Retinal pigment epithelial cell (primary cell): Measurements from ENCODE around the gene KMT5B.

Experiments used
- DNase-seq: peaks from one replicate; pipeline ENCODE4 v3.0.0-alpha.2; 2010; ENCODE audit warnings: low read depth
- H3K4me3 ChIP-seq: 2 replicates; pipeline ENCODE4 v1.5.1; 2011; ENCODE audit warnings: mild to moderate bottlenecking, low read length, control low read depth, moderate library complexity
- TF ChIP-seq, protein P1 (sequence below): conservative IDR thresholded peaks from 2 replicates; pipeline ENCODE4 v1.5.1; 2011; ENCODE audit warnings: low read depth, low read length, control low read depth, inconsistent platforms

The KMT5B gene

DNA sequence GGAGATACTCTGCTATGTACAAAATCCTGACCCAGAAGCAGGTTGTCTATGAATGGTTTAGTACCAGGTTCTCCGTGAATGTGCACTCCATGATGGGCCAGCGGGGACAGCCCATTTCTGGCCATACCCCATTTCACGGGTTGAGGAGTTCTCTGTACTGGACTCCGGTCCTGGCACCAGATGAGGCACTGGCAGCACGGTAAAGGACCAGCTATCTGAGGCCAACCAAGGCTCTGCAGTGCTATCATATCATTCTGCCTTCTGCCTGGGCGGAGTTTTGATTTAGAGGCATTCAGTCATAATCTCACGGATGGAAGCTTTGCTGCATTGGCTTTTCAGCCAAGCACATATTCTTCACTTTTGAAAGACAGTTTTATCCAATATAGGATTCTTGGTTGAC lies 18.5 kb upstream of the KMT5B start:
- no peak for DNase-seq
- TF ChIP-seq, protein P1, sequence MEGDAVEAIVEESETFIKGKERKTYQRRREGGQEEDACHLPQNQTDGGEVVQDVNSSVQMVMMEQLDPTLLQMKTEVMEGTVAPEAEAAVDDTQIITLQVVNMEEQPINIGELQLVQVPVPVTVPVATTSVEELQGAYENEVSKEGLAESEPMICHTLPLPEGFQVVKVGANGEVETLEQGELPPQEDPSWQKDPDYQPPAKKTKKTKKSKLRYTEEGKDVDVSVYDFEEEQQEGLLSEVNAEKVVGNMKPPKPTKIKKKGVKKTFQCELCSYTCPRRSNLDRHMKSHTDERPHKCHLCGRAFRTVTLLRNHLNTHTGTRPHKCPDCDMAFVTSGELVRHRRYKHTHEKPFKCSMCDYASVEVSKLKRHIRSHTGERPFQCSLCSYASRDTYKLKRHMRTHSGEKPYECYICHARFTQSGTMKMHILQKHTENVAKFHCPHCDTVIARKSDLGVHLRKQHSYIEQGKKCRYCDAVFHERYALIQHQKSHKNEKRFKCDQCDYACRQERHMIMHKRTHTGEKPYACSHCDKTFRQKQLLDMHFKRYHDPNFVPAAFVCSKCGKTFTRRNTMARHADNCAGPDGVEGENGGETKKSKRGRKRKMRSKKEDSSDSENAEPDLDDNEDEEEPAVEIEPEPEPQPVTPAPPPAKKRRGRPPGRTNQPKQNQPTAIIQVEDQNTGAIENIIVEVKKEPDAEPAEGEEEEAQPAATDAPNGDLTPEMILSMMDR, result no peak
- no peak overlapping the region for H3K4me3 ChIP-seq

DNA sequence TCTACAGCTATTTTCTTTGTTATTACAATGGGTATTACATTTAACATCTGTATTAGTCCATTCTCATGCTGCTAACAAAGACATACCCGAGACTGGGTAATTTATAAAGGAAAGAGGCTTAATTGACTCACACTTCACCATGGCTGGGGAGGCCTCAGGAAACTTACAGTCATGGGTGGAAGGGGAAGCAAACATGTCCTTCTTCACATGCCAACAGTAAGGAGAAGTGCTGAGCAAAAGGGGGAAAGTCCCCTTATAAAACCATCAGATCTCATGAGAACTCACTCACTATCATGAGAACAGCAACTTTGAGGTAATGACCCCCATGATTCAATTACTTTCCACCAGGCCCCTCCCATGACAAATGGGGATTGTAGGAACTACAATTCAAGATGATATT lies 16.5 kb upstream of the KMT5B start:
- no peak for DNase-seq
- TF ChIP-seq, protein P1, result no peak
- H3K4me3 ChIP-seq, result no peak overlapping the region

DNA sequence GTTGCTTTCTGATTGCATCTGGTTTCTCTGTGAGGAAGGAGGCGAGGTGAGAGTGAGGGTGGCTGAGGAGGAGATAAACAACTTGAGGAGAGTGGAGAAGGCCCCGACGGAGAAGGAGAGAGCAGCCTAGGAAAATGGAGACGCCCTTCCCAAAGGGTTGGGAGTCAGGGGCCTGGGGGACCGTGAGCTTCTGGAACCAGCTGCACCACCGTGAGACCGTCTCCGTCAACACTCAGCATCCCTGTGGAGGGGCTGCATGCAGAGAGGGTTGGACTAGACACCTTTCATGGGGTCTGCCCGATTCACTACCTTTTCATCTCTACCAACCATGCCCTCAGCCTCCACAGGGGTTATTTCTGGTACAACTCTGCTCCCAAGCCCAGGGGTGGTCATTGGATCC lies 13.3 kb upstream of the KMT5B start:
- TF ChIP-seq, protein P1, result no peak
- H3K4me3 ChIP-seq, result no peak overlapping the region
- no peak for DNase-seq

DNA sequence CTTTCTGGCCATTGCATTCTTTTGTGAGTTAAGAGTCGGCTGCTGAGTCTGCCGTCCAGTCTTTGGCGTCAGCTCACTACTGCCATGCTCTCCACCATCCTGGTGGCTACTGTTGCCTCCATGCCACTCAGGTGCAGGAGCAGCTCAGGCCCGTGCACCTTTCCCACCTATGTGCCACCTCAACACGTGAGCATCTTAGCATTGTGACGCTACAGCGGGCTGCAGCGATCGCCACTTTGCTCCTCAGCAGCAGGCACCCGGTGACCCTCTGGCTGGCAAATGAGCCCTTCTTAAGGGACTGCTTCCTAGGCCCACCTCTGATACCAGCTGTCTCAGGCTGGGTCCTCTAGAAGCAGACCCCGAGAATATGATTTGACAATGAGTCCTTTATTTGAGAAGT lies 11.5 kb upstream of the KMT5B start:
- DNase-seq, result no peak
- H3K4me3 ChIP-seq, result no peak overlapping the region
- TF ChIP-seq, protein P1, result no peak

DNA sequence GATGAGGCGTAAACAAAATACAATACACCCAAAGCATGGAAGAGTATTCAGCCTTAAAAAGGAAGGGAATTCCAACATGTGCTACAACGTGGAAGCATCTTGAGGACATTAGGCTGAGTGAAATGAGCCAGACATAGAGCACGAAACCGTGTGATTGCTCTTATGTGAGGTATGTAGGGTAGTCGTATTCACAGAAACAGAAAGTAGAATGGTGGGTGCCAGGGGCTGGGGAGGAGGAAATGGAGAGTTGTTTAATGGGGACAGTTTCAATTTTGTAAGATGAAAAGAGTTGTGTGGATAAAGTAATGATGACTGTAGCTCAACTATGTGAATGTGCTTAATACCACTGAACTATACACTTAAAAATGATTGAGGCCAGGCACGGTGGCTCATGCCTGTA lies 10.2 kb upstream of the KMT5B start:
- no peak for DNase-seq
- TF ChIP-seq, protein P1, result no peak

DNA sequence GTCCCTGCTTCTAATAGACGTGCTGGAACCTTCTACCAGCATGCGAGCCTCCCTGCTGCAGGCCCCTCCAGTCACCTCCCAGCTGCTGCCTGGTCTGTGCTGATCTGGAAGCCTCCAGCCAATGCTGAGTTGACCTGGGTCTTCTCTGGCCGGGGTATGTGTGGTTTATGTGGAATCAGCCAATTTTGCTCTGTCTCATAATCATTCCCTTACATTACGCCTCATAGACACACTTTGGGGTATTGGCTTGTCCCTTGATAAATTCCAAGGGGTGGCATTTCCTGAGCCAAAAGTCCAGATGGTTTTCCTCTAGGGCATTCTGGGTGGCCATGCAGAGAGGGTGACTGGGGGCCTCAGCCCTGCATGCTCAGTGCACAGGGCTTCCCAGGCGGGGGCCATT lies 8.3 kb upstream of the KMT5B start:
- TF ChIP-seq, protein P1, result no peak

More for the DNA sequence above, 10.2 kb upstream of the KMT5B start:
- no peak overlapping the region for H3K4me3 ChIP-seq

DNA sequence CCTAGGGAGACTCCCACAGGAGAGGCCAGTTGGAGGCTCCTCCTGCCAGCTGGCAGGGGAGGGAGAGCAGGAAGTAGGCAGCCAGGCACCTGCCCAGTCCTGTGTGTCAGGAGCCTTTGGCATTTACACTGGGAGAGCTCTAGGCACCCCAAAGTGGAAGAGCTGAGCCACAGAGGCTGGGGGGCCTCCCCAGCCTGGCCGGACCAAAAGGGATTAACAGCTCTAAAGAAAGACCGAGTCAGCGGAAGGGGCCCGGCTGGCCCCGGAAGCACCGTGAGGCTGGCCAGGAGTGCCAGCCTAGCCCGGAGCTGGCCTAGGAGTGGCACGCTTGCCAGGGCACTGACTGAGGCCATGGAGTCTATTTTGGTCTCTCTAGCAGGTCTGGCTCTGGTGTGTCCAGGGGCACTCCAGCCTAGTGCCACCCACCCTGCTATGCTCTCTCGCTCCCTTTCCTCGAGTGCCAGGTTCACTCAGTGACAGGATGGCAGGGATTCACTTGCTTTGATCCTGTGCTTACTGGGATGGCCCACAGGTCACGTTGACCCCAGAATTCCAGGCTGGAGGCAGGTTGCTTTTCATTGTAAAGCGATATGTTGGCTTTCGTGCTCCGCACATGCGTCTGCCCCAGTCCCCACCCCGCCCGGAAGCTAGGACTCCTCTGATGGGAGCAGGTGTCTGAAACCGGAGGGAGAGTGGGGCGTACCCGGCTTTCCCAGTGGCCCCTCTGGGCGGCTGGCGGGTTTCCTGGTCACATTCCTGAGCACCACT lies 3.3 kb upstream of the KMT5B start:
- no peak for DNase-seq
- no peak overlapping the region for H3K4me3 ChIP-seq
- TF ChIP-seq, protein P1, result no peak

More for the DNA sequence above, 8.3 kb upstream of the KMT5B start:
- no peak for DNase-seq
- H3K4me3 ChIP-seq, result no peak overlapping the region
